H1 (cell line): Measurements from ENCODE around the gene GLTPD2. TPM values are rescaled to one million over a fixed set of nuclear protein-coding genes. Genes with fewer than 3 reads are reported as not detected.

Source experiments
- CBX5 ChIP-seq: fragments of 300-800, 300-1000 bp; sonication (generic); IDR thresholded peaks from 2 replicates; pipeline ENCODE4 v1.7.1; 2016; ENCODE audit warnings: antibody characterized with exemption, low read length, low read depth
- KDM1A ChIP-seq: fragments of 200-600, 300-600 bp; sonication (generic); IDR thresholded peaks from 2 replicates; pipeline ENCODE4 v1.7.1; 2016; ENCODE audit warnings: mild to moderate bottlenecking, low read length, borderline replicate concordance
- PHF8 ChIP-seq: fragments of 200-600 bp; sonication (generic); conservative IDR thresholded peaks from 2 replicates; pipeline ENCODE4 v1.7.1; 2012; ENCODE audit warnings: low read depth, mild to moderate bottlenecking, inconsistent platforms, low read length, moderate library complexity
- POU5F1 ChIP-seq: IDR thresholded peaks from 2 replicates; pipeline ENCODE4 v1.6.1; 2011; ENCODE audit warnings: low read depth, mild to moderate bottlenecking, low read length, moderate library complexity
- polyA plus RNA-seq, 7 experiments: library from polyadenylated mRNA; depleted of rRNA in 3 of 7; stranded (reverse) in 5 of 7; unstranded in 2 of 7; fragments of >200 nt in 5 of 7; fragments of 200-250 nt in 2 of 7; gene quantifications; 1 replicate in 5 of 7; 2 replicates in 1 of 7; 4 replicates in 1 of 7; pipeline versions ENCODE4 v1.2.1 to v1.2.3, GENCODE V29; 2011 to 2013; ENCODE audit warnings: missing spikeins in 2 of 7, mixed read lengths in 2 of 7
- total RNA-seq: library from RNA; stranded (reverse); fragmentation: NEBNext Ultra II Directional; extraction: Animal tissue kit (Norgen Biotek cat#: 25700); gene quantifications from 2 replicates; pipeline ENCODE4 v1.2.1, GENCODE V29; 2021
- TF ChIP-seq, protein P1 (sequence below): IDR thresholded peaks from 2 replicates; pipeline ENCODE4 v1.6.1; 2012; ENCODE audit warnings: low read length, inconsistent platforms

Gene GLTPD2
- total and polyA plus RNA-seq, 2 of the 8 experiments (the other 6 are each of a cell fraction or from before 2014, with no cell fraction given), result not detected

DNA sequence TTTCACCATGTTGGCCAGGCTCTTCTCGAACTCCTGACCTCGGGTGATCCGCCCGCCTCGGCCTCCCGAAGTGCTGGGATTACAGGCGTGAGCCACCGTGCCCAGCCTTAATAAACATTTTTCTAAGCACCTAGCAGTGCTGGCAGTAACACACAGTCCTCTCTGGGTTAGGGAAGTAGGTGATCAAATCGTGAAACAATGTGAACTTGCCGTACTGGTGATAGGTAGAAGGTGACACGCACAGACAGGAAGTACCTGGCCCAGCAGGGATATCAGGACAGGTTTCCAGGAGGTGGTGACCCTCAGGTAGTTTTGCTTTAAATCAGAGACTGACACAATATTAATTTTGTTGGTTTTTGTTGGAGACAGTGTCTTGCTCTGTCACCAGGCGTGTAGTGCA is 22.7 kb downstream of the GLTPD2 start (continued):
- no peak for TF ChIP-seq CBX5
- no peak for TF ChIP-seq POU5F1
- TF ChIP-seq KDM1A, result no peak
- TF ChIP-seq PHF8, result no peak
- TF ChIP-seq, protein P1, sequence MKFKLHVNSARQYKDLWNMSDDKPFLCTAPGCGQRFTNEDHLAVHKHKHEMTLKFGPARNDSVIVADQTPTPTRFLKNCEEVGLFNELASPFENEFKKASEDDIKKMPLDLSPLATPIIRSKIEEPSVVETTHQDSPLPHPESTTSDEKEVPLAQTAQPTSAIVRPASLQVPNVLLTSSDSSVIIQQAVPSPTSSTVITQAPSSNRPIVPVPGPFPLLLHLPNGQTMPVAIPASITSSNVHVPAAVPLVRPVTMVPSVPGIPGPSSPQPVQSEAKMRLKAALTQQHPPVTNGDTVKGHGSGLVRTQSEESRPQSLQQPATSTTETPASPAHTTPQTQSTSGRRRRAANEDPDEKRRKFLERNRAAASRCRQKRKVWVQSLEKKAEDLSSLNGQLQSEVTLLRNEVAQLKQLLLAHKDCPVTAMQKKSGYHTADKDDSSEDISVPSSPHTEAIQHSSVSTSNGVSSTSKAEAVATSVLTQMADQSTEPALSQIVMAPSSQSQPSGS, result no peak
